Omental fat pad (tissue), 4 donors: ENCODE data around the gene NFAM1. TPM values are rescaled to one million over a fixed set of nuclear protein-coding genes. Genes with fewer than 3 reads are reported as not detected.

Experiments
- ATAC-seq: fragments of 150-250 bp; one replicate; pipeline ENCODE4 v1.9.1; 2016; ENCODE audit warnings: mild to moderate bottlenecking, moderate library complexity; ENCODE audit not compliant: low FRiP score
- DNase-seq: peaks from one replicate; pipeline ENCODE4 v3.0.0-alpha.2; 2019; ENCODE audit warnings: low spot score
- total RNA-seq, 4 donors: library from RNA; depleted of rRNA; stranded (reverse); fragments of >200 nt; gene quantifications; one replicate each; pipeline ENCODE4 v1.1.0, GENCODE V29; 2016
- TF ChIP-seq, protein P1 (sequence below), 3 donors: fragments of 450-650 bp; IDR thresholded peaks; one replicate each; pipeline ENCODE4 v1.5.1; 2016 to 2017; ENCODE audit warnings: antibody characterized with exemption in 3 of 3, mild to moderate bottlenecking in 3 of 3, moderate library complexity in 2 of 3

NFAM1 gene, protein sequence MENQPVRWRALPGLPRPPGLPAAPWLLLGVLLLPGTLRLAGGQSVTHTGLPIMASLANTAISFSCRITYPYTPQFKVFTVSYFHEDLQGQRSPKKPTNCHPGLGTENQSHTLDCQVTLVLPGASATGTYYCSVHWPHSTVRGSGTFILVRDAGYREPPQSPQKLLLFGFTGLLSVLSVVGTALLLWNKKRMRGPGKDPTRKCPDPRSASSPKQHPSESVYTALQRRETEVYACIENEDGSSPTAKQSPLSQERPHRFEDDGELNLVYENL
- total RNA-seq: 10 to 100 TPM in 1 of 4 donors, 1 to 10 TPM in 3; 4.9 to 14.0 (median 6.3) TPM

DNA sequence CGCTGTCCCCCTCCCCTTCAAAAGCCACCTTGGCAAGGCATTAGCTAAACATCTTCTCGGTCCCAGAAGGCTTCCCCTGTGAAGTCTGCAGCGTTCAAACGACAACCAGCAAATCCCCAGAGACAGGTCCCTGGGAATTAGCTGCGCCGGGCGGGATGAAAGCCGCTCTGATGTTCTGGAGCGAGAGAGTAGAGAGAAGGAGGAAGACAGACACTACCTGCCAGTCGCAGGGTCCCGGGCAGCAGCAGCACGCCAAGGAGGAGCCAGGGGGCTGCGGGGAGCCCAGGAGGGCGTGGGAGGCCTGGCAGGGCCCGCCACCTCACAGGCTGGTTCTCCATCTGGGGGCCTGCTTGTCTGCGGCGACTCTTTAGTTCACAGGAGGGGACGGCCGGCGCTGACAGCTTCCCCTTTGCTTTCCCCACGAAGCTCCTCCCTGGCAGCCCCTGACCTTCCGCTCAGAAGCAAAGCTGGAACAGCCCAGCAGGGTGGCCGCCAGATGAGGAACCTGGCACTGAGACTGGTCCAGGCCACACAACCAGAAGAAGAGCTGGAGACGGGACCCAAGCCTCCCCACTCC is at the start of gene NFAM1:
NFAM1 (minus strand) TSS at position 384 of the 577 bp plus-strand sequence; CDS start at position 338, 46 bp downstream.
- ATAC-seq: no peak
- TF ChIP-seq, protein P1, sequence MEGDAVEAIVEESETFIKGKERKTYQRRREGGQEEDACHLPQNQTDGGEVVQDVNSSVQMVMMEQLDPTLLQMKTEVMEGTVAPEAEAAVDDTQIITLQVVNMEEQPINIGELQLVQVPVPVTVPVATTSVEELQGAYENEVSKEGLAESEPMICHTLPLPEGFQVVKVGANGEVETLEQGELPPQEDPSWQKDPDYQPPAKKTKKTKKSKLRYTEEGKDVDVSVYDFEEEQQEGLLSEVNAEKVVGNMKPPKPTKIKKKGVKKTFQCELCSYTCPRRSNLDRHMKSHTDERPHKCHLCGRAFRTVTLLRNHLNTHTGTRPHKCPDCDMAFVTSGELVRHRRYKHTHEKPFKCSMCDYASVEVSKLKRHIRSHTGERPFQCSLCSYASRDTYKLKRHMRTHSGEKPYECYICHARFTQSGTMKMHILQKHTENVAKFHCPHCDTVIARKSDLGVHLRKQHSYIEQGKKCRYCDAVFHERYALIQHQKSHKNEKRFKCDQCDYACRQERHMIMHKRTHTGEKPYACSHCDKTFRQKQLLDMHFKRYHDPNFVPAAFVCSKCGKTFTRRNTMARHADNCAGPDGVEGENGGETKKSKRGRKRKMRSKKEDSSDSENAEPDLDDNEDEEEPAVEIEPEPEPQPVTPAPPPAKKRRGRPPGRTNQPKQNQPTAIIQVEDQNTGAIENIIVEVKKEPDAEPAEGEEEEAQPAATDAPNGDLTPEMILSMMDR (IDR thresholded peaks at IDR 0.05): no peak
- DNase-seq: no peak

DNA sequence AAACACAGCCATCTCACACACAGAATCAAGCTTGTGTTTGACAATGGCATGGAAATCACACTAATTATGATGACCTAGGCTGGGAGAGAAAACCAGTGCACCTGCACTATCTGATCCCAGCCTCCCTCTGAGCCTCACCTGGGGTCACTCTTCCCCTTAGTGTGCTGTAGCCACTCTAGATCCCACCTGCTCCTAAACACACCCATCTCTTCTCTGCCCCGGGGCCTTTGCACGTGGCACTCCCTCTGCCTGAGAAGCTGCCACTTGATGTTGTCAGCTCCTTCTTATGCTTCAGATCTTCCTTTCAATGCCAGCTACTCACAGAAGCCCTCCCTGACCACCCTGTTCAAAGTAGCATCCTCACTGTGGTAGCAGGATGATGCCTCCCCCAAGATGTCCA is 42.9 kb upstream of the NFAM1 start:
- TF ChIP-seq, protein P1 (IDR thresholded peaks at IDR 0.05): no peak
- ATAC-seq (no peak), DNase-seq (no peak)

DNA sequence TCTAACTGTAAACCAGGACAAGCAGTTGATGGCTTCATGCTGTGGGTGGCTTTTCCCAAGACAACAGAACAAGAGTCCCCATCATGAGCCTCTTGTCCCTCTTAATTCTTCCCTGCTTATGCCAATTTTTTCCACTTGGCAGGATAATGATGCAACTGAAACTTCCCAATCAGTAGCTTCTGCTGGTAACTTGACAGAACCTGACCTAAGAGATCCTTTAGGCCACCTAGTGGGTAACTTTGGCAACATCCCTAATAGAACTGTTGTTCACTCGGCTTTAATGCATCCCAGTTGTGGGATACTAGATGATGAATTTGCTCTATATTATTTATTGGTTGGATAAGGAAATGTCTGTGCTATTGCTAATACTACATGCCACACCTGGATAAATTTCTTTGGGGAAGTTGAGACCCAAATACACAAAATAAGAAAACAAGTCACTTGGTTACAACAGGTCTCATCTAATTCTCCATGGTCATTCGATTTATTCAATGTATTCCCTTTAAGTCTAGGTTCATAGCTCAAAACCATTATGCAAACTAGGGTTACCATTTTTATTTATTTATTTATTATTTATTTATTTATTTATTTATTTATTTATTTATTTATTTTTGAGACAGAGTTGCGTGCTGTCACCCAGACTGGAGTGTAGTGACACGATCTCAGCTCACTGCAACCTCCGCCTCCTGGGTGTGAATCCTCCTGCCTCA is 41.4 kb upstream of the NFAM1 start:
- TF ChIP-seq, protein P1 (IDR thresholded peaks at IDR 0.05): peak in 1 of 3 donors; percentile 17
- ATAC-seq: no peak
- DNase-seq: no peak

DNA sequence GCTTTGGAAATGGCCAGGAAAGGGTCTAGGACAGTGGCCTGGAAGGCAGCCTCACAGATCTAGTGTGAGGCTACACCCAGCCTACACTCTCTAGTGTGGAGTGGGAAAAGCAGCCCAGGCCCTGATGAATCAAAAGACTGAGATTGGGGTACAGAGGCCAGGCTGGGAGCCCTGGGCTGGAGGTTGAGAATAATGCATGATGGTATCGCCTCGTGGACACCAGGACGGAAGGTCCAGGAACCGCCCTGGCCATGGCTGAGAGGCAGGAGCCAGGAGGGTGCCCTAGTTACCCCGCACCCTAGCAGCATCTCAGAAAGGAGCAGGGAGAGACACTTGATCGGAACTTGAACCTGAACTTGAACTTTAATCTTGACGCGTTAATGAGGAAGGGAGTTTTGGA is 40.5 kb upstream of the NFAM1 start:
- DNase-seq (no peak), ATAC-seq (no peak)

DNA sequence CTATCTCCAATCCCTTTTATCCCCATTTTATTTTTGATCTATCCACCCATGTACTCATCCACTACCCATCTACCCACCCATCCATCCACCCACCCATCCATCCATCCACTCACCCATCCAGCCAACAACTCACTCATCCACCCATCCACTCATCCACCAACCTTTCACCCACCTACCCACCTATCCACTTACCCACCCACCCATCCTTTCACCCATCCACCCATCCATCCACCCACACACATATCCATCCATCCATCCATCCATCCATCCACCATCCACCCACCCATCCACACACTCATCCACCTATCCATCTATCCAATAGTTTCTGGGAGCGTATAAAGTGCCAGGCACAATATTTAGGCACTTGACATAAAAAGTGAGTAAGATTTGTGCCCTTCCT is 39.2 kb upstream of the NFAM1 start:
- no peak for DNase-seq
- TF ChIP-seq, protein P1 (IDR thresholded peaks at IDR 0.05): no peak
- ATAC-seq: no peak

More for the DNA sequence above, 40.5 kb upstream of the NFAM1 start:
- TF ChIP-seq, protein P1 (IDR thresholded peaks at IDR 0.05): no peak

DNA sequence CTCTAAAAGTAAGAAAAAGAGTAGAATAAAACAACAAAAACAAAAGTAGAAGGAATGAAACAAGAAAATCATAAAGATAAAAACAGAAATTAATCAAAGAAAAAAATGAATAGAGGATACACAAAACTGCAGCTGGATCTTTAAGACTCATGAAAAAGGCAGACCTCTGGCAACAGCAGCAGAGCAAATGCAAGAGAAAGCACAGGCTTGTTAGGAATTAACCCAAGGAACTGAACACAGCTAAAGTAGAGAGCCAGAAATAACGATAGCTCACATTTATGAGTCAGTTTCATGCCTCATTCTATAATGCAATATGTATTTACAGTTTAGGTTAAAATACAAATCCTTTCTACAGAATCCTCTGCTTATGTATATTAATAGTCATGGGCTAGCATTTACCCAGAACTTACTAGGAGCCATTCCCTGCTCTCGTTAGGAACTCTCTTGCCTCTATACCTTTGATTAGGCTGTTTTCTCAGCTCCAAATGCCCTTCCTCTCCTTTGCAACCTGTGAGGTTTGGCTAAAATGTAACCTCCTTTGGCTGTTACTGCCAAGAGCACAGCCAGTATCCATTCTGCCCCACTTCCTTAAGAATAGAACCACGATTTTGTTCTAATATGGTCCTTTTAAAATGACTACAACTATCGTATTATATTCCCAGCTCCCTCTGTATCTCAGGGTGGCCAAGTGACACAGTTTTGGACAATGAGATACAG is 38.3 kb upstream of the NFAM1 start:
- ATAC-seq: no peak
- TF ChIP-seq, protein P1 (IDR thresholded peaks at IDR 0.05): no peak
- DNase-seq: no peak
